Measurements from ENCODE around the gene CDCA8. TPM values are rescaled to one million over a fixed set of nuclear protein-coding genes. Genes with fewer than 3 reads are reported as not detected.

CDCA8 gene
- total RNA-seq, 1 donor from 2014 or later = 2.9 TPM

DNA sequence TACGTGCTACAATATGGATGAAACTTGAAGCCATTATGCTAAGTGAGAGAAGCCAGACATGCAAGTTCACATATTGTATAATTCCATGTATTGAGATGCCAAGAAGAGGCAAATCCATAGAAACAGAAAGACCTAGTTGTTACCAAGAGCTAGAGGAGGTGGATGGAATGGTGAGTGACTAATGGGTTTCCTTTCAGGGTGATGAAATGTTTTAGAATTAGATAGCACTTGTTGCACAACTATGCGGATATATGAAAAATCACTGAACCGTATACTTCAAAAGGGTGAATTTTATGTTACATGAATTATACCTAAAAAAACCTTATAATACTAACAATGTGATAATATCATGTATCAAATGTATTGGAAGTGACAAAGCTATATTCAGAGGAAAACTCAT lies 54.5 kb downstream of the CDCA8 start:
- Mint-ChIP-seq H3K36me3 (ENCODE audit: low read depth) (no peaks in the 10 kb centered on the region), H3K27me3 (peaks cover 16% of the 10 kb centered on the region), H3K4me3 (no peak overlapping the region), H3K4me1 (peaks cover under 1% of the 10 kb centered on the region), H3K9me3 (peaks cover 3% of the 10 kb centered on the region), H3K27ac (no peak overlapping the region)
- ChIA-PET POLR2A (no interaction called here), CTCF (no interaction called here)
- ATAC-seq (ENCODE audit: low read depth) (no peak), DNase-seq (no peak)
- intact Hi-C loops (cut with micrococcal nuclease) = no loop called here
- TF ChIP-seq, protein P1, sequence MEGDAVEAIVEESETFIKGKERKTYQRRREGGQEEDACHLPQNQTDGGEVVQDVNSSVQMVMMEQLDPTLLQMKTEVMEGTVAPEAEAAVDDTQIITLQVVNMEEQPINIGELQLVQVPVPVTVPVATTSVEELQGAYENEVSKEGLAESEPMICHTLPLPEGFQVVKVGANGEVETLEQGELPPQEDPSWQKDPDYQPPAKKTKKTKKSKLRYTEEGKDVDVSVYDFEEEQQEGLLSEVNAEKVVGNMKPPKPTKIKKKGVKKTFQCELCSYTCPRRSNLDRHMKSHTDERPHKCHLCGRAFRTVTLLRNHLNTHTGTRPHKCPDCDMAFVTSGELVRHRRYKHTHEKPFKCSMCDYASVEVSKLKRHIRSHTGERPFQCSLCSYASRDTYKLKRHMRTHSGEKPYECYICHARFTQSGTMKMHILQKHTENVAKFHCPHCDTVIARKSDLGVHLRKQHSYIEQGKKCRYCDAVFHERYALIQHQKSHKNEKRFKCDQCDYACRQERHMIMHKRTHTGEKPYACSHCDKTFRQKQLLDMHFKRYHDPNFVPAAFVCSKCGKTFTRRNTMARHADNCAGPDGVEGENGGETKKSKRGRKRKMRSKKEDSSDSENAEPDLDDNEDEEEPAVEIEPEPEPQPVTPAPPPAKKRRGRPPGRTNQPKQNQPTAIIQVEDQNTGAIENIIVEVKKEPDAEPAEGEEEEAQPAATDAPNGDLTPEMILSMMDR (IDR thresholded peaks at IDR 0.05) = no peak

DNA sequence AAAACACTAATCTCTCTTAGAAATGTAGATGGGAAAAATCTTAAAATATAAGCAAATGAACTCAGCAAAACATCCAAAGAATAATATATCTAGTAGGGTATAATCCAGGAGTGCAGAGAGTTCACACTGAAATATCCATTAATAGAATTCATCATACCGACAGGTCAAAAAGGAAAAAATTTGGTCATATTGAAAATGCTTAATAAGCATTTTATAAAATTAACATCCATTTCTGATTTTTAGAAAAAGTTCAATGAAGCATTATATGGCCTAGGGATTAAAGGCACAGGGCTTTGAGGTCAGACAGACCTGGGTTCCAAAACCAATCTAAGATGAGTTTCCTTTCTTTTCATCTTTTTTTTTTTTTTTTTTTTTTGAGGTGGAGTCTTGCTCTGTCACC lies 56.2 kb downstream of the CDCA8 start:
- peaks cover 11% of the 10 kb centered on the region for H3K4me1 Mint-ChIP-seq
- H3K9me3 Mint-ChIP-seq = peaks cover 3% of the 10 kb centered on the region
- CTCF ChIA-PET = no interaction called here
- H3K36me3 Mint-ChIP-seq (ENCODE audit: low read depth) = no peaks in the 10 kb centered on the region
- ATAC-seq (ENCODE audit: low read depth) (no peak), DNase-seq (no peak)
- intact Hi-C loops (cut with micrococcal nuclease) = no loop called here
- no peak overlapping the region for H3K4me3 Mint-ChIP-seq
- no peak overlapping the region for H3K27ac Mint-ChIP-seq
- POLR2A ChIA-PET = no interaction called here
- H3K27me3 Mint-ChIP-seq = peaks cover 27% of the 10 kb centered on the region
- TF ChIP-seq, protein P1 (IDR thresholded peaks at IDR 0.05) = no peak

DNA sequence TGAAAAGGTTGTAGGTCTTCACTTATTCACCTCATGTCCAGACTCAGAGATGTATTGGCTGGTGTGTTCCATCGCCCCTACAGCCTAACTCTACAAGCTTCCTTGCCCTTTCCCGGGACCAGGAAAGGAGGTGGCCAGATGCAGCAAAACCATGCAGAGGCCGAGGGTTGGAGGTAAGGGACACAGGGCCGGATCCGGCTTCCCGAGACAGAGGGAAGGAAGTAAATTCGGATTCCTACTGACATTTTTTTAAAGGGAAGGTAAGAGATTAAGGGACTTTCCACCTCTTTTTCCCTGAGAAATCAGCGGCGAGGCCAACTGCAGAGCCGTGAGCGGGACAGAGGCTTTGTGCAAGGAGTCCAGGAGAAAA lies 59.9 kb downstream of the CDCA8 start:
- ATAC-seq (ENCODE audit: low read depth) (no peak), DNase-seq (no peak)
- Mint-ChIP-seq H3K9me3 (no peaks in the 10 kb centered on the region), H3K27ac (no peak overlapping the region), H3K27me3 (peaks cover 39% of the 10 kb centered on the region), H3K4me3 (peak overlapping the region; percentile 77), H3K4me1 (peaks cover 13% of the 10 kb centered on the region), H3K36me3 (ENCODE audit: low read depth) (no peaks in the 10 kb centered on the region)
- intact Hi-C loops (cut with micrococcal nuclease) = no loop called here
- ChIA-PET POLR2A (no interaction called here), CTCF (no interaction called here)
- TF ChIP-seq, protein P1 (IDR thresholded peaks at IDR 0.05) = no peak

DNA sequence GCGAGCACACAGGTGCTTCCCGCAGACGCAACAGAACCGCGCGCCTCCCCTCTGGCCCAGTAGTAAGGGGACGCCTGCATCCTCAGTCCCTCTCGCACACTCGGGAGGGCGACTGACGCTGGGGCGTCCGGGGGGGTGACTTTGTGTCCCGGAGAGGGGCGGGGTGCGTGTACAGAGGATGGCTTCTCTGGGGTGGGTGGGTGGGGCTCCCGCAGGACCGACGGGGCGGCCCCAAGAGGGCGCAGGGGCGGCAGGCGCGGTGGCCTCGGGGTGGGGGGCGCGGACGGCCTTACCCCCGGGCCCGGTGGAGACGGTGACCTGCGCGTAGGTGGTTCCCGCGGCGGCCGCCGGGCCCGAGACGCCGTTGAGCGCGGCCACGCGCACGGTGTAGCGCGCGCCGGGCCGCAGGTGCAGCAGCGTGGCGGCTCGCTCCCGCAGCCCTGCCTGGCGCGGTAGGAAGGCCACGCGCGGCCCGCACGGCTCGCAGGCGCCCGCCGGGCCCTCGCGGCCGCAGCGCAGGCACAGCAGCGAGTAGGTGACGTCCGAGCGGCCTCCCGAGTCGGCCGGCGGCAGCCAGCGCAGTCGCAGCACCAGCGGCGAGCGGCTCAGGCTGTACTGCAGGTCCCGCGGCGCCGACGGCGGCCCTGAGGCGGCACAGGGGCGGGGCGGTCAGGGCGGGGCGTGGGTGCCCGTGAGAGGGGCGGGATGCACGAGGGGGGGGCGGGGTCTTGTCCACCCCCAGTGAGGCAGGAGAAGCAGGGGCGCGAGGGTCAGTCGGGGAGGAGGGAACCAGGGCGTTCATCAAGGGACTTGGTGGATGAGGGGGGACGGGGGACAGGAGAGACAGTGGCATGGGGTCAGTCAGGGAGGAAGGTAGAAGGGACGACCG lies 60.5 kb downstream of the CDCA8 start:
- peak; percentile 76 for ATAC-seq (ENCODE audit: low read depth)
- TF ChIP-seq, protein P1 (IDR thresholded peaks at IDR 0.05) = no peak
- Mint-ChIP-seq H3K27me3 (peaks cover 39% of the 10 kb centered on the region), H3K4me1 (peaks cover 13% of the 10 kb centered on the region), H3K36me3 (ENCODE audit: low read depth) (no peaks in the 10 kb centered on the region), H3K4me3 (peak overlapping the region; percentile 77), H3K9me3 (no peaks in the 10 kb centered on the region), H3K27ac (no peak overlapping the region)
- DNase-seq = peak; percentile 36
- POLR2A ChIA-PET = no interaction called here
- intact Hi-C loops (cut with micrococcal nuclease) = no loop called here
- CTCF ChIA-PET = no interaction called here

DNA sequence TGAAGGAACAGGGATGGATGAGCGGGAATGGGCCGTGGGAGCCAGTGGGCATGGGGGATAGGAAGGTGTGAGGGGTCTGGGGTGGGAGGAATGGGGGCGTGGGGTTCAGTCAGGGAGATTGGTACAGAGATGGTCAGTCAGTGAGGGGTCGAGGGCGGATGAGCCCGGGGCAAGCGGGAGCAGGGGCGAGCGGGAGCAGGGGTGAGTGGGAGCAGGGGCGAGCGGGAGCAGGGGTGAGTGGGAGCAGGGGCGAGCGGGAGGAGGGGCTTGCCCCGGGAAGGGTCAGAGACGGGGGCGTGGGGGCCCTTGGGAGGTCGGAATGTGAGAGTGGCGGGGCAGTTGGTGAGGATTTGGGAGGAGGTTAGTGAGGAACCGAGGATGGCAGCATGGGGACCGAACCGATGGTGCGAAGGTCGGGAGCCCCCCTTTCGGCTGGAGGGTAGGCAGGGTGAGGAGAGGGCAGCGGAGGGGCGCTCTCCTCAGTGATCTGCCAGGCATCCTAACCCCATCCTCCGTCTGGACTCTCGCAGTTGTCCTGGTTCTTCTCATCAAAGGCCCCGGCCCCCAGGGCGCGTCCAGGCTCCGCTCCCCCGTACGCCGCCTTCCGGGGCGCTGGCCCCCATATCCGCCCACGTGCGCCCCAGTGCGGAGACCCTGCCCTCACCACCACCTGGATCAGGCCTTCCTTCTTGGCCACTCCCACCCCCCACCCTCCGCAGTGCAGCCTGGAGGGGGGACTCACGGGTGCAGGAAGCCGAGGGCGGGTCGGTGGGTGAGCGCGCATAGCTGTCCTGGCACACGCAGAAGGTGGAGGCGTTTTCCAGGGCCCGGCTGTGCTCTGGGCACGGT lies 61.4 kb downstream of the CDCA8 start:
- no peak overlapping the region for H3K27ac Mint-ChIP-seq
- H3K4me1 Mint-ChIP-seq = peaks cover 13% of the 10 kb centered on the region
- H3K27me3 Mint-ChIP-seq = peaks cover 37% of the 10 kb centered on the region
- TF ChIP-seq, protein P1 (IDR thresholded peaks at IDR 0.05) = no peak
- no peaks in the 10 kb centered on the region for H3K36me3 Mint-ChIP-seq (ENCODE audit: low read depth)
- no peak for ATAC-seq (ENCODE audit: low read depth)
- no peak for DNase-seq
- H3K4me3 Mint-ChIP-seq = peak overlapping the region; percentile 64
- intact Hi-C loops (cut with micrococcal nuclease) = no loop called here
- POLR2A ChIA-PET = no interaction called here
- CTCF ChIA-PET = no interaction called here
- no peaks in the 10 kb centered on the region for H3K9me3 Mint-ChIP-seq

Measured in activated B cell treated with CpG ODN at 0.5 μM for 24 hours (primary cell).